HEK293T (cell line): ENCODE measurements around the gene ESAM.

Experiments used
- ARNT ChIP-seq: fragments of 450-650 bp; IDR thresholded peaks from 2 replicates; pipeline ENCODE4 v1.6.1; 2017; ENCODE audit warnings: mild to moderate bottlenecking
- CTBP1 ChIP-seq: fragments of 450-650 bp; IDR thresholded peaks from 2 replicates; pipeline ENCODE4 v1.6.1; 2016; ENCODE audit warnings: borderline replicate concordance
- FOXK2 ChIP-seq: fragments of 450-650 bp; IDR thresholded peaks from 2 replicates; pipeline ENCODE4 v1.6.1; 2016; ENCODE audit warnings: mild to moderate bottlenecking
- FOXM1 ChIP-seq: fragments of 450-650 bp; IDR thresholded peaks from 2 replicates; pipeline ENCODE4 v1.6.1; 2017; ENCODE audit warnings: mild to moderate bottlenecking, borderline replicate concordance
- HDGF ChIP-seq: fragments of 450-650 bp; IDR thresholded peaks from 2 replicates; pipeline ENCODE4 v1.6.1; 2017; ENCODE audit warnings: antibody characterized with exemption, borderline replicate concordance
- L3MBTL2 ChIP-seq: fragments of 450-650 bp; conservative IDR thresholded peaks from 2 replicates; pipeline ENCODE4 v1.6.1; 2016; ENCODE audit warnings: mild to moderate bottlenecking
- NFRKB ChIP-seq: fragments of 450-650 bp; IDR thresholded peaks from 2 replicates; pipeline ENCODE4 v1.6.1; 2016; ENCODE audit warnings: mild to moderate bottlenecking, moderate library complexity
- PKNOX1 ChIP-seq: fragments of 450-650 bp; IDR thresholded peaks from 2 replicates; pipeline ENCODE4 v1.6.1; 2016
- SP1 ChIP-seq: fragments of 450-650 bp; IDR thresholded peaks from 2 replicates; pipeline ENCODE4 v1.6.1; 2017
- SUZ12 ChIP-seq: fragments of 450-650 bp; IDR thresholded peaks from 2 replicates; pipeline ENCODE4 v1.6.1; 2016; ENCODE audit warnings: mild to moderate bottlenecking
- TARDBP ChIP-seq: fragments of 450-650 bp; IDR thresholded peaks from 2 replicates; pipeline ENCODE4 v1.6.1; 2016

- TF ChIP-seq L3MBTL2, result no peak
- no peak for TF ChIP-seq FOXM1
- TF ChIP-seq CTBP1, result no peak
- no peak for TF ChIP-seq HDGF
- TF ChIP-seq SP1, result no peak
- no peak for TF ChIP-seq SUZ12
- TF ChIP-seq NFRKB, result no peak
- TF ChIP-seq PKNOX1, result no peak
- TF ChIP-seq TARDBP, result no peak
- no peak for TF ChIP-seq FOXK2
- TF ChIP-seq ARNT, result no peak
Observed at GRCh38 chr11:124718801-124719200, 43.3 kb downstream of the ESAM start.
